K562 (cell line): ENCODE data around the gene PFDN2. TPM values are rescaled to one million over a fixed set of nuclear protein-coding genes. Genes with fewer than 3 reads are reported as not detected.

Experiments used
- ATAC-seq: fragments of 200-7000 bp; cut with Tn5 transposase; 3 replicates; pipeline ENCODE4 v1.9.1; 2020; ENCODE audit warnings: moderate library complexity
- BruUV-seq: library from RNA; stranded (reverse); fragments of 400-500 nt; replicated peaks from 2 replicates; lab custom pipeline; 2021; lab: Mats Ljungman, UMichigan
- CTCF ChIA-PET: fragments of 300-600 bp; formaldehyde crosslinking; extraction: SDS; loops from one replicate; lab custom pipeline; 2021; ENCODE audit warnings: low intra/inter-chr PET ratio; lab: Yijun Ruan, JAX
- POLR2A ChIA-PET: fragments of 300-600, 350-650 bp; sonication (Branson Sonifier 250); formaldehyde crosslinking; extraction: SDS; loops from one replicate; lab custom pipeline; 2021; ENCODE audit warnings: antibody characterized with exemption, inconsistent platforms; lab: Yijun Ruan, JAX
- DNase-seq, 4 experiments: peaks; one replicate each; pipeline versions ENCODE4 v3.0.0 to v3.0.0-alpha.2; 2011 to 2018; ENCODE audit warnings: low spot score in 3 of 4, mixed read lengths in 3 of 4; ENCODE audit errors: extremely low read depth in 1 of 4
- FAIRE-seq: peaks from 2 replicates; lab custom pipeline; 2011; peaks lifted over from hg19 to GRCh38; lab: Jason Lieb, UNC
- H2AFZ ChIP-seq: 2 replicates; pipeline ENCODE4 v1.6.0; 2011; ENCODE audit warnings: low read depth, low read length, control low read depth, inconsistent platforms
- H3K27ac ChIP-seq: fragments of 200-600 bp; 3 replicates; pipeline ENCODE4 v1.8.0; 2011; ENCODE audit warnings: low read depth, mild to moderate bottlenecking, control low read depth, inconsistent platforms, low read length, moderate library complexity, mixed read lengths; ENCODE audit errors: extremely low read depth
- H3K27me3 ChIP-seq, 2 experiments: fragments of 300-600 bp in 1 of 2; 2 replicates in 1 of 2; 3 replicates in 1 of 2; pipeline versions ENCODE4 v1.6.0 to v1.8.0; 2011; ENCODE audit warnings: inconsistent platforms in 2 of 2, low read length in 2 of 2, mild to moderate bottlenecking in 1 of 2, mixed read lengths in 1 of 2, moderate library complexity in 1 of 2; ENCODE audit not compliant: control insufficient read depth in 2 of 2, insufficient read depth in 2 of 2
- H3K36me3 ChIP-seq: fragments of 300-600 bp; 3 replicates; pipeline ENCODE4 v1.8.0; 2011; ENCODE audit warnings: mild to moderate bottlenecking, low read length, inconsistent platforms; ENCODE audit not compliant: control insufficient read depth, insufficient read depth
- H3K4me1 ChIP-seq, 2 experiments: fragments of 200-600 bp in 1 of 2; replicated peaks in 1 of 2; 2 replicates in 1 of 2; 3 replicates in 1 of 2; pipeline versions ENCODE4 v1.5.1 to v1.8.0; 2011; ENCODE audit warnings: inconsistent platforms in 2 of 2, low read length in 2 of 2, mild to moderate bottlenecking in 1 of 2, mixed read lengths in 1 of 2, moderate library complexity in 1 of 2; ENCODE audit not compliant: control insufficient read depth in 2 of 2, insufficient read depth in 2 of 2
- H3K4me2 ChIP-seq: 2 replicates; pipeline ENCODE4 v1.6.1; 2011; ENCODE audit warnings: low read length, control low read depth, inconsistent platforms, mixed read lengths; ENCODE audit not compliant: insufficient read depth
- H3K4me3 ChIP-seq: fragments of 200-600 bp; sonication (generic), shearing (Covaris generic); 2 replicates; pipeline ENCODE4 v1.5.1; 2016; ENCODE audit warnings: control low read depth, inconsistent platforms
- H3K79me2 ChIP-seq: fragments of 200-600 bp; 3 replicates; pipeline ENCODE4 v1.8.0; 2011; ENCODE audit warnings: low read length, inconsistent platforms; ENCODE audit not compliant: control insufficient read depth, insufficient read depth
- H3K9ac ChIP-seq, 2 experiments: 2 replicates each; pipeline versions ENCODE4 v1.6.0 to v1.6.1; 2011; ENCODE audit warnings: low read depth in 2 of 2, low read length in 2 of 2, control low read depth in 1 of 2, inconsistent platforms in 1 of 2, mild to moderate bottlenecking in 1 of 2, mixed read lengths in 1 of 2; ENCODE audit not compliant: insufficient read depth in 1 of 2
- H3K9me1 ChIP-seq: one replicate; pipeline ENCODE4 v1.6.0; 2011; ENCODE audit warnings: inconsistent platforms, mild to moderate bottlenecking, low read length, moderate library complexity; ENCODE audit not compliant: control insufficient read depth, insufficient read depth
- H3K9me3 ChIP-seq: replicated peaks from 2 replicates; pipeline ENCODE4 v1.5.1; 2011; ENCODE audit warnings: low read depth, low read length, inconsistent platforms; ENCODE audit not compliant: control insufficient read depth, insufficient read depth
- H4K20me1 ChIP-seq: replicated peaks from 2 replicates; pipeline ENCODE4 v1.6.1; 2011; ENCODE audit warnings: low read length, inconsistent platforms, mixed read lengths; ENCODE audit not compliant: control insufficient read depth, insufficient read depth
- GABPB1 ChIP-seq: sonication (generic); formaldehyde crosslinking; IDR thresholded peaks from 2 replicates; pipeline ENCODE4 v1.8.0; 2022; ENCODE audit warnings: mild to moderate bottlenecking, missing genetic modification reagents
- GABPB2 ChIP-seq: fragments of 250-450 bp; sonication (Bioruptor Pico); conservative IDR thresholded peaks from 2 replicates; pipeline ENCODE4 v1.5.1; 2021; ENCODE audit warnings: mild to moderate bottlenecking
- IRF2 ChIP-seq: sonication (generic); formaldehyde crosslinking; IDR thresholded peaks from 2 replicates; pipeline ENCODE4 v1.8.1; 2022; ENCODE audit warnings: mild to moderate bottlenecking, missing genetic modification reagents
- MEF2D ChIP-seq: conservative IDR thresholded peaks from 2 replicates; pipeline ENCODE4 v1.6.1; 2016; ENCODE audit warnings: low read depth, missing genetic modification characterization, missing compliant biosample characterization
- MEIS2 ChIP-seq: fragments of 450-650 bp; IDR thresholded peaks from 2 replicates; pipeline ENCODE4 v1.6.1; 2014; ENCODE audit warnings: mild to moderate bottlenecking; ENCODE audit not compliant: partially characterized antibody
- PBX2 ChIP-seq, 2 experiments: IDR thresholded peaks in 1 of 2; conservative IDR thresholded peaks in 1 of 2; 2 replicates each; pipeline ENCODE4 v1.6.1; 2016; ENCODE audit warnings: low read depth in 2 of 2, mild to moderate bottlenecking in 1 of 2, missing compliant biosample characterization in 1 of 2, missing genetic modification characterization in 1 of 2, moderate library complexity in 1 of 2
- ZNF586 ChIP-seq: fragments of 450-650 bp; formaldehyde crosslinking; conservative IDR thresholded peaks from 2 replicates; pipeline ENCODE4 v1.4.0; 2020; ENCODE audit warnings: mild to moderate bottlenecking, moderate library complexity
- ZNF75A ChIP-seq: fragments of 450-650 bp; formaldehyde crosslinking; IDR thresholded peaks from 2 replicates; pipeline ENCODE4 v1.4.0; 2020; ENCODE audit warnings: mild to moderate bottlenecking
- WGBS: fragments of 100-300 bp; shearing (Covaris generic); methylation state at CpG from one replicate; pipeline ENCODE4 v1.1.6; 2016; ENCODE audit warnings: low coverage, mixed read lengths; ENCODE audit not compliant: insufficient coverage; ENCODE audit errors: missing lambda C conversion rate; 5-methylcytosine and 5-hydroxymethylcytosine counted together
- in situ Hi-C: fragments of 300-500 bp; cut with MboI; formaldehyde crosslinking; loops from 4 replicates; pipeline ENCODE4 v1.15.0; 2018; ENCODE audit warnings: inconsistent platforms, mixed read lengths
- intact Hi-C: fragments of 100-400 bp; cut with micrococcal nuclease; formaldehyde crosslinking; loops from 2 replicates; pipeline ENCODE4 v1.14.2; 2022
- polyA plus RNA-seq, 8 experiments: library from polyadenylated mRNA; depleted of rRNA in 4 of 8; stranded (reverse) in 5 of 8; unstranded in 3 of 8; fragments of >200 nt; fragmentation: Nextera tagmentation in 2 of 8; fragmentation: Illumina TruSeq in 1 of 8; extraction: Ambion mirVana in 2 of 8; extraction: Trizol in 1 of 8; gene quantifications; 2 replicates each; pipeline versions ENCODE4 v1.2.1 to v1.2.3, GENCODE V29; 2011 to 2014; ENCODE audit warnings: inconsistent platforms in 1 of 8, missing spikeins in 1 of 8
- total RNA-seq, 7 experiments: library from RNA; depleted of rRNA in 6 of 7; stranded (reverse); fragments of >200 nt in 6 of 7; fragmentation: Illumina TruSeq in 2 of 7; extraction: Trizol in 2 of 7; gene quantifications; 2 replicates each; pipeline versions ENCODE4 v1.2.1 to v1.2.3, GENCODE V29; 2011 to 2021; ENCODE audit warnings: low replicate concordance in 1 of 7
- TF ChIP-seq, protein P1 (sequence below): fragments of 450-650 bp; IDR thresholded peaks from 2 replicates; pipeline ENCODE4 v1.6.1; 2016

PFDN2 gene
- total and polyA plus RNA-seq, 9 of the 15 experiments (the other 6 are each of a cell fraction or from before 2014, with no cell fraction given): 50.2 to 361 (median 144) TPM

DNA sequence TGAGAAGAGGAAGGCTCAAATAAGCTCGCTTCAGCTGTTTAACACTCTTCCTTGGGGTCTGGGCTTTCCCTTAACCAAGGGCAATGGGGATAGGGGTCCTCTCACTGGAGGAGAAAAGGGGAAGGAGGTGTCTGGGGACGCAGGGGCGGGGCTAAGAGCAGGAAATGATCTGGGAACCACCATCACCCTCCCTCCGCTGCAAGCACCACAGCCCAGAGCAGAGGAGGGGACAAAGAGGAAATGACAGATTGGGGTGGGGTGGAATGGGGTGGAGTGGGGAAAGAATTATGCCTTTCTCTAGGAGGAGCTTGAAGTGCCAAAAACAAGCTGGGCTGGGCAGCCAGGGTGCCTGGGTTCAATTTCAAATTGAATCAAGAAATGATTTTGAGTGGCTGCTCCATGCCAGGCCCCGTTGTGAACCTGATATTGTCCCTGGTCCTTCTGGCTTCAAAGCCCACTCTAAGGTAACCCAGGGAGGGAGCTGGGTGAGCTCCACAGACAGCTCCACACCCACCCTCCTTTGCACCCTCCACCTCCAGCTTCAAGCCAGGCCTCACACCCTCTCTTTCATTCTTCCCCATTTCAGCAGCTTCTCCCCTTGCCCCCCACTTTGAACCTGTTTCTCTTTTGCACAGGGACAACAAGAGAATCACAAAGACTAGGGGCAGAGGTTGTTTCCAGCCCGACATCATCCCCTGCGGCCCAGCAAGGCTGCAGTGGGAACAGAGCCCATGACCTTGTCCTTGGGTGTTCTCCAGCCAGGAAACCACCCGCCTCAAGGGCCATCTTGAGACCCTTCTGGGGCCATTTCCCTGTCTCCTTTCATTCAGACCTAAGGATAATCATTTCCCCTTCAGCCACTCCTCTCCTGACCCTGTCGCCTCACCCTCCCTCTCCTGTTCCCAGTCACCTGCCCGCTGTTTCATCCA, 49.3 kb downstream of the PFDN2 start (continued):
- TF ChIP-seq PBX2 (CRISPR knock-in tag; IDR thresholded peaks at IDR 0.05; ENCODE audit: low read depth) (no peak), PBX2 (tag; conservative IDR thresholded peaks at IDR 0.05; ENCODE audit: low read depth) (peak; percentile 73)

GRCh38 chr1:161066694-161067093, 51.1 kb downstream of the PFDN2 start:
- H3K4me2 ChIP-seq: no peak overlapping the region
- no peak for DNase-seq
- H3K36me3 ChIP-seq: no peaks in the 10 kb centered on the region
- in situ Hi-C loops (no loop called here), intact Hi-C loops (no loop called here)
- no peak overlapping the region for H3K4me3 ChIP-seq
- peaks cover 7 to 18% of the 10 kb centered on the region in 2 experiments; a peak in 4 of 5 replicates for H3K4me1 ChIP-seq
- no peak; the same call in 2 of the 3 replicates for ATAC-seq
- H2AFZ ChIP-seq: 0 out of 2 replicates have a peak overlapping the region, but pooled peaks have one; percentile 33
- FAIRE-seq: no peak
- 3% methylated on average over 3 of the region's 3 CpGs for WGBS
- H3K9me3 ChIP-seq: no peaks in the 10 kb centered on the region
- H3K27me3 ChIP-seq: no peaks in the 10 kb centered on the region; a peak in 1 of 5 replicates
- ChIA-PET CTCF (no interaction called here), POLR2A (interaction anchor here (0.5 to 3.3 kb wide), 3 partner anchors 12 to 46 kb away, joined by 3 to 19 read pairs (median 4); partner anchors contain the start of genes F11R and USF1)
- H3K79me2 ChIP-seq: no peaks in the 10 kb centered on the region
- no peaks in the 10 kb centered on the region for H4K20me1 ChIP-seq
- no TSS peak for BruUV-seq
- peak overlapping the region in 1 of 2 experiments; percentile 17; a peak in 1 of 4 replicates for H3K9ac ChIP-seq
- no peaks in the 10 kb centered on the region for H3K9me1 ChIP-seq
- H3K27ac ChIP-seq: no peak overlapping the region
- TF ChIP-seq, protein P1, sequence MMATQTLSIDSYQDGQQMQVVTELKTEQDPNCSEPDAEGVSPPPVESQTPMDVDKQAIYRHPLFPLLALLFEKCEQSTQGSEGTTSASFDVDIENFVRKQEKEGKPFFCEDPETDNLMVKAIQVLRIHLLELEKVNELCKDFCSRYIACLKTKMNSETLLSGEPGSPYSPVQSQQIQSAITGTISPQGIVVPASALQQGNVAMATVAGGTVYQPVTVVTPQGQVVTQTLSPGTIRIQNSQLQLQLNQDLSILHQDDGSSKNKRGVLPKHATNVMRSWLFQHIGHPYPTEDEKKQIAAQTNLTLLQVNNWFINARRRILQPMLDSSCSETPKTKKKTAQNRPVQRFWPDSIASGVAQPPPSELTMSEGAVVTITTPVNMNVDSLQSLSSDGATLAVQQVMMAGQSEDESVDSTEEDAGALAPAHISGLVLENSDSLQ: peak; percentile 32; the same call in 1 of the 2 replicates
- TF ChIP-seq MEIS2 (peak; percentile 43), GABPB2 (CRISPR knock-in tag) (no peak), IRF2 (CRISPR knock-in tag) (no peak), MEF2D (tag) (no peak), PBX2 (CRISPR knock-in tag; IDR thresholded peaks at IDR 0.05; ENCODE audit: low read depth) (no peak), PBX2 (tag; conservative IDR thresholded peaks at IDR 0.05; ENCODE audit: low read depth) (0 out of 2 replicates have a peak, but pooled peaks have one; percentile 17), ZNF75A (CRISPR knock-in tag) (no peak), GABPB1 (CRISPR knock-in tag) (no peak), ZNF586 (CRISPR knock-in tag) (no peak)
